ENCODE results near the gene TFEB.

Gene TFEB

DNA sequence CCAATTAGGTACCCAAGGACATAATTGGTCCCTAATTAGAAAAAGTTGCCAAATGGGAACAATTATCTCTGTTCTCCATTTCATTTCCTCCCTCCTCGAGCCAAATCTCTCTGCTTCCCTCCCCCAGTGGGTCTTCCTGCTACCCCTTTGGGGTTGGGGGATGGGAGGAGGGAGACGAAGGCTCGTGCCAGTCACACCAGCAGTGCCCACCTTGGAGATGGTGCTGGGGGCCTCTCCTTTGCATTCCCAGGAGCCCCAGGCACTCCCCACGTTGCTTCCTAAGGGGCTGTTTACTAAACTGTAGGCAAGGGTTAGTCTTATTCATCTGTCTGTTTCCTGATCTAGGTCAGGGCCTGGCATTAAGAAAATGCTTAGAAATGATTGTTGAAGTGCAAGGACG lies 64.0 kb downstream of the TFEB start:
- DNase-seq = no peak

DNA sequence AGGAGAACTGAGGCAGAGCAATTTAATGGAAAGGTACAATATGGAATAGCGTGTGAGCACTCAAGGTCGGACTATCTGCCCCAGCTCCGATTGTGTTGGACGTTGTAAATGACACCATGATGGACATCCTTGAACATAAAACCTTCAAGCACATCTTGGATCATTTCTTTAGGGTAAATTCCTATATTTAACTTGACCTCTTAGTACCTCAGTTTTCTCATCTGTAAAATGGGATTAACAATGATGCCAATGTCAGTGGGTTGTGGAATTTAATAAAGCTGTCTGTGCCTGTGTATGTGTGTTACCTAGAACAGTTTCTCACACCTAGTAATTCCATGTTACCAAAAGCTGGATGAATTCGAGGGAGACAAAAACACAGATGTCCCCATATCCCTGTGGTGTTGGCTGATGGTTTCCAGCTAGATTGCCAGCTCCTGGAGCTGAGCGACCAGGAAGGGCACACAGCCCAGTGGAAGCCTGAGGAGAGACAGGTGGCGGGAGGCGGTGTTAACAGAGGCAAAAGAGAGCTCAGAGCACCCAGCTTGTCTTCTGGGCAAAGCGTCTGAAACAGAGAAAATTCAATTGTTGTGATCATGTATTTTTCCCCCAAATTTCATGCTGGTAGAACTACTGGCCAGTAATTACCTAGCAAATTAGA lies 64.6 kb downstream of the TFEB start:
- DNase-seq = no peak

DNA sequence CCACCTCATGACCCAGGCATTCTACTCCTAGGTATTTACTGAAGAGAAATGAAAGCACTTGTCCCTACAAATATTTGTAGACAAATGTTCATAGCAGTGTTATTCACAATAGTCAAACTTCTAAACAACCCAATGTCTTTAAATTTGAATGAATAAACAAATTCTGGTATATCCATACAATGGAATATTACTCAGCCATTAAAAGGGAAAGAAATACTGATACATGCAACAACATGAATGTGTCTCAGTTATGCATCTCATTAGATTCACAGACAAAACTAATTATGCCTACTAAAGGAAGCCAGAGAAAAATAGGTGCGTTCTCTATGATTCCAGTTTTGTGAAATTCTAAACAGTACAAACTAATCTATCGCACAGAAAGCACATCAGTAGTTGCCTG lies 66.4 kb downstream of the TFEB start:
- DNase-seq = no peak

DNA sequence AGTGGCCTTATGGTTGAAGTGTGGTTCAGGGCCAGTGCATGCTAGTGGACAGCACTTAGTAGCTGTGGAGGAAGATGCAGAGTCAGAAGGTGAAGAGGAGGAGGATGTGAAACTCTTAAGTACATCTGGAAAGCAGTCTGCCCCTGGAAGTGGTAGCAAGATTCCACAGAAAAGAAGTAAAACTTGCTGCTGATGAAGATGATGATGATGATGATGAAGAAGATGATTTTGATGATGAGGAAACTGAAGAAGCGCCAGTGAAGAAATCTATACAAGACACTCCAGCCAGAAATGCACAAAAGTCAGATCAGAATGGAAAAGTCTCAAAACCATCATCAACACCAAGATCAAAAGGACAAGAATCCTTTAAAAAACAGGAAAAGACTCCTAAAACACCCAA lies 68.2 kb downstream of the TFEB start:
- no peak for DNase-seq

DNA sequence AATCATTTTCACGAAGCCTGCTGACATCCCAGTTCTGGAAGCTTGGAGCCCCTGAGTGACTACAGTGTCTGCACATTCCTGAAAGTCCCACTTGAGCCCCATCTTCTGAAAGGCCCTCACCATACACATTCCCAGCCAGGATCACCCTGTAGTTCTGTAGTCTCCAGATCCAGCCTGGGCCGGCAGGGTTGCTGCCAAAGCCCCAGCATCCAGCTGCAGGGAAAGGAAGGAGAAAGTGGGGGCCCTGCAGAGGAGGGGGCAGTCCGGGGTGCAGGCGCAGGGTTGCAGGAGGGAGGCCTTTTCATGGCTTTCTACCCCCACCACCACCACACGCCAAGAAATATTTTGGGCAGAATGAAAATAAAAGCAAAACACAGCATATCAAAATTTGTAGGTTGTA lies 71.1 kb downstream of the TFEB start:
- no peak for DNase-seq

DNA sequence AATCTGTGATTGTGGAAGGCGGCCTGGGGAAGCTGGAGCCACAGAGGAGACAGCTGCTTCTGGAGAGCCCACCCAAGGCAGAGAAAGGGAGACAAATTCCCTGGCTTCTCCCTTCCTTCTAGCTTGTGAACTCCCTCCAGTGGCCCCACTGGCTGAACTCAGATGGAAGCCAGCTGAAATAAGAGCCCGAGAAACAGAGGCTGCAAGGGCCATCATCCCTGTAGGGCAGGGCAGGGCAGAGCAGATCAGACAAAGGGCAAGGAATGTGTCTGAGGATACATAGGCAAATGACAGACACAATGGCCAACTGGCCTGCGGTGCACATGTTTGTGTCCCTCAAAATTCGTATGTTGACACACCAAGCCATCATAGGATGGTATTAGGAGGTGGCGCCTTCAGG lies 71.8 kb downstream of the TFEB start:
- DNase-seq = no peak

DNA sequence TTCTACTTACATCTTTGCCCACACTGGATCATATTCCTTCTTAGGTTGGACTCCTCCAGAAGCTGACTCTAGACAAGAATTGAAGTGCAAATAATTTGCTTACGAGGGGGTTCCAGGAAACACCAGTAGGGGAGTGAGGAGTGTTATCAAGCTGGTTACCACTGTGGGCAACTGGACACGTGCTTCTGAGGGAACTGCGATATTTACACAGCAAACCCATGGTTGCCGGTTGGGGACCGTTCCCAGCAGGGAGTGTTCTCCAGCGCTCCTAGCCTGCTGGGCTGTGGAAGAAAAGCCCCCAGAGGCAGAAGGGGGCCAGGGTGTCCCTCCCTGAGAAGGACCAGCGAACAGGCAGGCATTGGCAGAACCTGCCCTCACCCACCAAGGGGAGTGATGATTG lies 75.5 kb downstream of the TFEB start:
- no peak for DNase-seq

DNA sequence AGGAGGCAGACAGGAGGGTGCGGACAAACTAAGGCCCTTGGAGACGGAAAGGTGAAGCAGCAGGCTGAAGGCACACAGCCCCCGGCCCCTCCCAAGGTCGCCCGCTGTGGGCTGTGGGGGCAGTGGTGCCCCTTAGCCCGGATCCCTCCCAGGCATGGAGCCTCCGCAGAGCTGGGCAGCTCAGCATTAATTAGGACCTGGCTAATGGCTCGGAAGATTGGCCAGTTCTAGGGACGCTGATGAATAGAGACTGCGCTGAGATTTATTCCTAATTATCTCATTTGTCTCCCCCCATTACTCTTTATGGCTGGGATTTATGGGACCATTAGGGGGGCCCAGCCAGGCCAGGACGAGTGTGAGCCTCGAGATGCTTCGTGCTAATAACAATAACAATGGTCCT lies 76.8 kb downstream of the TFEB start:
- DNase-seq = no peak

DNA sequence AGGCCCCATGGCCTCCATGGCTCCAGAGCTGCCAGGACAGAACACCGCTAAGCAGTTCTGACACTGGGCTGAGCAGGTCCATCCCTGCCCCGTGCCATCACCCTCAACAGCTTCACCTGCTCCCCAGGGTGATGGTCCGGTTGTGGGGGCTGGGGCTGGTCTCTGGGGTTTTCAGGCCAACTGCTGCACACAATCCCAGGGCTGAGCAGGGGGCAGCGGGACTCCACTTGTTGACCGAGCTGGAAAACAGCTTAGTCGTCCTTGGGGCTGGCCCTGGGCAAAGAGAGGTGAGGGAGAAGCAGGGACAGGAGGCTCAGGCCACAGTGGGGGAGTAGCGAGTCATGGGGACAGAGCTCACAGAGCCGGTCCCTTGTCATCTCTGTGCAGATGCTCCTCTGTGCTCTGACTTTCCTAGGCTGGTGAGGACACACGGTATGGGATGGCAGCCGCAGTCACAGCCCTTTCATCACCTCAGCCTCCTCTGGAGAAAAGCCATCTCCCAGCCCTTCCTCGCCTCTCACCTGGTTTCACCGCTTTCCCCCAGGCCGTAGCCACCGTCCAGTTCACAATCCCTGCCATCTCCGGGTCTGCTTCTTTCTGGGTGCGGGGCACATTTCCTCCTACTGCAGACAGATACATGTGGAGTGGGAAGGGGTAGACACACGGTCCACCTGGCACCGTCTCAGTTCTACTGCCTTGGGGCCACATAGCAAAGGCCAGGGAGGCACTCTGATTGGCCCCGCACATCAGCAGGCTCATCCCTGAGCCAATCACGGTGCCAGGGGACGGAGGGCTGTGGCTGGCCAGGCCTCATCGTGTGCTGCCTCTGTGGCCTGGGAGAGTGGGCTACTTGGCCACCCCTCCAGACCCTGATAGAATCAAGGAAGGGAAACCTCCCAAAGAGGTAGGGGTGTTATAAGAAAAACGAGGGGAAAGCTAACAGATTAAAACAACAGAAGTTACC lies 78.0 kb downstream of the TFEB start:
- no peak for DNase-seq

DNA sequence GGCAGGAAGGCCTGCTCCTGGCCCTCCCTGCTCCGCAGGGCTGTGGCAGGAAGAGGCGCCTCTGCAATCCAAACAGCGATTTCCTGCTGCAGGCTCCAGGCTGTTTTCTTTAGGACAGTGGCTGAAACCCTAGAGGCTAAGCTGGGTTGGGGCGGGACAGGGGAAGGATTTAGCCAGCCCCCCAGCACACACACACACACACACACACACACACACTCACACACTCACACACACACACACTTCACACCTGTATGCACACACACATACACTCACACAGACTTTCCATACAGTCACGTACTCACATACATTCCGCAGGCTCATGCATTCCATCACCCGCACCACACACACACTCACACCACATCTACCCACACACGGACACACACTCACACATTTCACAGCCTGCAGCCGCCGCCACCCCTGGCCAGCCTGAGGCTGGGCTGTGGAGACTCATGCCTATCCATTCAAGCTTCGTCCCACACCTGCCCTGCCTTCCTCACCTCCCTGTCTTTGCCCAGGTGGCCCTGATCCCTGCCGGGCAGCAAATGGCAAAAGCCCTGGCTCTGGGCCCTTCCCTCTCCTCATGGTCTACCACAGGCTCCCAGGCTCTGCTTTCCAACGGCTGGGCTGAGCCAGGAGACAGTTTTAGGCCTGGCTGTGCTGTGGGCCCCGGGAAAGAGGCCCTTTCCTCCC lies 79.3 kb downstream of the TFEB start:
- no peak for DNase-seq

DNA sequence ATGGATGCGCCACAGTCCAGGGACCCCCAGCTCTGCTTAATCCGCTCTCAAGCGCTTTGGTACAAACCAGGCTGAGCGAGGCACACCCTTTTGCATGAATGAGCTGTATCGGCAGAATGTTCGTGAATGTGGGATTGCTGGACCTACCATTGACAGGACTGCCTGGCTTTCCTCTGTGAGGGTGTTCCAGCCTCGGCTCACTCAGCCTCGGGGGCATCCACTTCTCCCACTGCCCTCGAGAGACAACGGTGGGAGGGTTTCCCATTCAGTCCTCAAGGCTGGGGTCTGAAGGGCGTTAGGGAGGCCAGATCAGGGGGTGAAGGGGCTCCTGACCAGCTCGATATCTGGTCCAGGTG lies 79.8 kb downstream of the TFEB start:
- no peak for DNase-seq

DNA sequence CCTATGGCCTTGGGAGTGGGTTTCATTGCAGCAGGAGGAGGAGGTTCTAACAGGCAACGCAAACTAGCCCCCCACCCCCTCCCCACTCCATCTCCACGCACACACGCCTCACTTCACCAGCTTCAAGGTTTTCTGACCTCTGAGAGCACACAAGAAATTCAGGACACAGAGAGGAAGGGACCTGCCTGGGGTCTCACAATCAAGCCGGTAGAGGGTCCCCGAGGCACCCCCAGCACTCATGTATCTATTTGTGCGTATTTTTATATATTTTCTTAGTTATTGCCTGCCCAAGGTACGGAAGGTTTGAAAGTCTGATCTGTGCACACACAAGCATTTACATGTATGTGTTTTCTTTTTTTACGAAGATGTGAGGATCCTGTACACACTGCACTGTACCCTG lies 80.2 kb downstream of the TFEB start:
- no peak for DNase-seq

DNA sequence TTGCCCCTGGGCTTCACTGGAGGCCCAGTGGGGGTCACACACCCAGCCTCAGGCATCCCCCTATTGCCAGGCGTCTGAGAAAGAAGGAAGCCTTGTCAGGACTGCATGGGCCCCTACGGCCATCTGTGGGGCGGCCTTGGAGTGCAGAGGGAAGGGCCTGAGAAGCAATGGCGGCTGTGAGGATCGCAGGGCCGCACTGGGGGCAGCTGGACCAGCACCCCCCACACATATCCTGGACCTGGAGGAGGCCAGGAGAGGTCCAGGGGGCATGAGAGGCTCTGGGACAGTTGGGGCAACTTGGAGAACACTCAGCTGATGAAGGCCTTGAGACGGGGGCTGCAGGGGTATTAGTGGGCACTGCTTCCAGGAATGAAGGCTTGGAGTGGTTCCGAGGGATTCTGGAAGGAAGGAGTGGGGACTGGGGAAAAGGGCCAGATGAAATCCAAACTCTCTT lies 80.7 kb downstream of the TFEB start:
- DNase-seq = no peak

DNA sequence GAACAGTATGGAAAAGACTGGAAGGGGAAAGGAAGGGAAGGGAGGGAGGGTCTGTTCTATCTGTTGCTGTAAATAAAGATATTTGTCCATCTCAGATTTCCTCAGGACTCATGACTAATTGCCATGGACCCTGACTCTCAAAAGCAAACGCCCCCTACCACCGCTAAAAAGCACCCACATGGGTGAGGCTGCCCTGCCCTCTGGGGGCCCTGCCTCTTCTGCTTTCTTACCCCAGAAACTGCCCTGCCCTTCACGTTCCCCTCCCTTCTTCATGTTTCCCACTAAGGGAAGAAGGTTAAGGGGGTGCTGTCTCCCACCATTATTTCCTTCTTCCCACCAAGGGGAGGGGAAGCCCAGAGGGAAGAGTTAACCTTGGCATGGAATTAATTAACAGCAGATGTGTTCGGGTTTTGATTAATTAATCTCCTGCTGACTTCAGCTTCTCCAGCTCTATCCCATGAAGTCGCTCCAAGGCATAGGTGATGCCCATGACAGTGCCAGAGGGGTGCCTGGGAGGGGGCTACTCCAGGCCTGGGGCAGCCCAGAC lies 81.2 kb downstream of the TFEB start:
- no peak for DNase-seq

DNA sequence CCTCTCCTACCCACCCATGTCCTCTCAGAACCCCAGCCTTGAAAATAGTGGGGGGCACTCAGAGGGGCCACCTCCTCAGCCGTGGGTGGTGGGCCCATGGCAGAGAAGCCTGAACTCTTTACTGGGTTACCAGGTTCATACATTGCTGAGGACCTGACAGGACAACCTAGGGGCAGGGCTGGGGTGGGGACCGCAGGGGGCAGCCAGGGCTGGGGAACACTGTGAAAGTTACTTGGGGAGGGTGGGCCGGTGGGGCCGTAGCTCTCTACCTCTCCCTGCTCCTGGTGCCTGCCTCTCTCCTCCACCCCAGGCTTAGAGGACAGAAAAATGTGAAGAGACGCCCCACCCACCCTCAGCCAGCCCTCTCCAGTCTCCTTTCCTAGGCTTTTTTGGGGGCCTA lies 81.7 kb downstream of the TFEB start:
- DNase-seq = no peak

DNA sequence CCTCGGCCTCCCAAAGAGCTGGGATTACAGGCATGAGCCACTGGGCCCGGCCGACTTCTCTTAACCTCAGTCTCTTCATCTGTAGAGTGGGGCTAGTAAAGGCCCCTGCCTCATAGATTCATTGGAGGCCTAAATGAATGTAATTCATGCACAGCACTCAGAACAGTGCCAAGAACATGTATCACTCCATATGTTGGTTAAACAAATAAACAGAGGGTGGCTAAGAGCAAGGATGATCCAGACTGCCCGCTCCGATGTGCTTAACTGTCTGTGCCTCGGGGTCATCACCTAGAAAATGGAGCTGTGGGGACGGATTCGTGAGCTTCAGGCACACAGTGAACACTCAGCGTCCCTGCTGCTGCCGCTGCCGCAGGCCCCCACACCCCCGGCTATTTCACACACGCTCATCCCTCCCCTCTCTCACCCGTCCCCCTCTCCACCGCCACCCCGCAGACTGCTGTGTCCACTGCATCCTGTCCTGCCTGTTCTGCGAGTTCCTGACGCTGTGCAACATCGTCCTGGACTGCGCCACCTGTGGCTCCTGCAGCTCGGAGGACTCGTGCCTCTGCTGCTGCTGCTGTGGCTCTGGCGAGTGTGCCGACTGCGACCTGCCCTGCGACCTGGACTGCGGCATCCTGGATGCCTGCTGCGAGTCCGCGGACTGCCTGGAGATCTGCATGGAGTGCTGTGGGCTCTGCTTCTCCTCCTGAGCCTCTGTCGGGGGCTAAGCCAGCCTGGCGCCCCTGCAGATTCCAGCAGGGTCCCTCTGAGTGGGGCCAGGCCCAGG lies 82.3 kb downstream of the TFEB start:
- DNase-seq = peak; percentile 32

DNA sequence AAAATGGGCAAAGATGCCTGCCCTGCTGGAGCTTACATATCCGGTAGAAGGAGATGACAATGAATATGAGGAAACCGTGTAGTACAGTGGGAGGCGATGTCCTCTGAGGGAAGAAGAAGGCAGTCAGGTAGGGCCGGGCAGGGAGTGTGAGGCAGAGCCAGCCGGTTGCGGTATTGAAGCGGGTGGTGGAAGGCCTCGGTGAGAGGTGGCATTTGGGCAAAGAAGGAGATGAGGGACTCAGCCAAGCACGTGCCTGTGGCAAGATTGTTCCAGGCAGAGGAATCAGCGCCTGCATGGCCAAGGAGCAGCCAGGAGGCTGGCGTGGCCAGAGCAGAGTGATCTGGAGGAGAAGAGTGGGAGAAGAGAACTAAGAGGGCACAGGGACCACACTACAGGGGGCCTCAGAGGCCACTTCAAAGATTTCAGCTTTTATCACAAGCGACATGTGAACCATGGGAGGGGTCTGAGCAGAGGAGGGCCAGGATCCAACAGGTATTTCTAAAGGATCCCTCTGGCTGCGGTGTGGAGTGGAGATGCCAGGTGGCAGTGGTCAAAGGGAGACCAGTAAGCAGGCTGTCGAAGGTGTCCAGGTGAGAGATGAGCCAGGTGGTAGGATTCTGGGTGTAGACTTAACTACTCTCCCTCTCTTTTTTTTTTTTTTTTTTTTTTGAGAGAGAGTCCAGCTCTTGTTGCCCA lies 83.3 kb downstream of the TFEB start:
- no peak for DNase-seq

DNA sequence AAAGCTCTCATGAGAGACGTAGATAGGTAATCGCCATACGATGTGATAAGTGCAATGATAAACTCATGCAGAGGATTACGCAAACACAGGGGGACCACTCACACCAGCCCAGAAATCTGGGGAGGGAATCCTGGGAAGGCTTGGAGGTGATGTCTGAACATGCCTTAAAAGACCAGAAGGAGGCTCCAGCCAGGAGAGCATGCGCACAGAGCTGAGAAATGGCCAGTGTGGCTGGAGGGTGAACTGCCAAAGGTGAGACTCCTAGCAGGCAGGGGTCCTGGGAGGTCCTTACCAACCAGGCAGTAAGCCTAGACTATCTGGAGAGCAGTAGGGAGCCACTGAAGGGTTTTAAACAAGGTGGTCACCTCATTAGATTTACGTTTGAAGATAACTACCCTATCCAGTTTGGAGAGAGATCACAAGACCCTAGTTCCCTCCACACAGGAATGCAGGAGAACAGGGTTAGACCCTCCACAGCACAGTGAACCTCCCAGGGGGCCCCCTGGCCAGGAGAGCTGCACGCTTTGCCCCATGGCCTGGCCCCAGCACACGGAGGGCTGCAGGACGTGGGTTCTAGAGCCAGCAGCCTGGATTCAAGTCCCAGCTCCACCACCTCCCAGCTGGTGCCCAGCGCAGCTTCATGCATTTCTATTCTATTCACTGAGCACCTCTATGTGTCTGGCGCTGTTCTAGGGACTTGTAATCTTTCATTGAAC lies 84.0 kb downstream of the TFEB start:
- DNase-seq = no peak

DNA sequence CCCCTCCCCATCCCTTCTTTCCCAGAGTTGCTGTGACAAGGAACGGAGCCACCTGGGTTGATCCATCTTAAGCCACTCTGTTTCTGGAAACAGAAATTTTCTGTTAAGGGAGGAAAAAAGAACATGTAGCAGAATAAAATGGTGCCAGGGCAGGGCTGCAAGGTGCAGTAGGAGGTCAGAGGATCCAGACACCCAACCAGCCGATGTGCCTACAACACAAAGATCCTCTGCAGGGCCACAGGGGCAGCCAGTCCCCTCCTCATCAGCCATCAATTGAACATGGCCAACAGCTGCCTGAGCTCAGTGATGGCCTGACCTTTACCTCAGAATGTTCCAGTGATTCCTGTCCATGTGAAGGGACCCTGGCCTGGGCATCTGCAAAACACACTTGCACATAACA lies 85.3 kb downstream of the TFEB start:
- no peak for DNase-seq

DNA sequence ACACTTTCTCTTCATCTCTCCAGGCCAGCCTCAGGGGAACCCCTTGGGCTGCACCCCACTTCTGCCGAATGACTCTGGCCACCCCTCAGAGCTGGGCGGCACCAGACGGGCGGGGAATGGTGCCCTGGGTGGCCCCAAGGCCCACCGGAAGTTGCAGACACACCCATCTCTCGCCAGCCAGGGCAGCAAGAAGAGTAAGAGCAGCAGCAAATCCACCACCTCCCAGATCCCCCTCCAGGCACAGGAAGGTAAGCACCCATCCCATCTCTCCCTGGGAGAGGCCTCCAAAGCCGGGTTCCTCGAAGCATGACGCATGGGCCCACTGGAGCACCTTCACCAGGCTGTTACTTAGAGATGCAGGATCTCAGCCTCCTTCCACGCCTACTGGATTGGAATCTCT lies 85.8 kb downstream of the TFEB start:
- DNase-seq = no peak

DNA sequence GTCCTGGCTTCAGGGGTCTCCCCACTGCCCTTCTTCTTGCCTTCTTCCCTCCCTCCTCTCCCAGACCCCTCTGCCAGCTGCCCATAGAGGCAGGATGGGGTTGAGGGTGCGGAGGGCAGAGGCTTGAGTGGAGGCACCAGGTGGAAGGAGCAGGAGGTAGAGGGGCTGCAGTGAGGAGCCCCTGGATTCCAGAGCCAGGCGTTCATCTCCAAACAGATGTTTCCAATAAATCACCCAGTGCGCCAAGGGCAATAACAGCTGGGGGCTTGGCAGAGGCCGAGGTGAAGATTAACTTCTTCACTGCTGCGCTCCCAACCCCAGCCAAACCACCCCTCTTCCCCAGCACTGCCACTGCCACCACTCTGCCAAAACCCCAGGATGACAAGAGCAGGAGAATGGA lies 86.5 kb downstream of the TFEB start:
- no peak for DNase-seq

Data from EL (cell line).